NCI-H460 (cell line): ENCODE results near the gene ZDHHC13. TPM values are rescaled to one million over a fixed set of nuclear protein-coding genes. Genes with fewer than 3 reads are reported as not detected.

Experiments used
- DNase-seq: peaks from one replicate; pipeline ENCODE4 v3.0.0-alpha.2; 2016; ENCODE audit warnings: low read depth; ENCODE audit errors: extremely low read depth
- total RNA-seq: library from RNA; depleted of rRNA; stranded (reverse); fragments of >200 nt; shearing (Covaris generic); gene quantifications from 2 replicates; pipeline ENCODE4 v1.2.3, GENCODE V29; 2014; rRNA removed

ZDHHC13 gene
- total RNA-seq, 1 experiment from 2014 or later, result 13.7 TPM

DNA sequence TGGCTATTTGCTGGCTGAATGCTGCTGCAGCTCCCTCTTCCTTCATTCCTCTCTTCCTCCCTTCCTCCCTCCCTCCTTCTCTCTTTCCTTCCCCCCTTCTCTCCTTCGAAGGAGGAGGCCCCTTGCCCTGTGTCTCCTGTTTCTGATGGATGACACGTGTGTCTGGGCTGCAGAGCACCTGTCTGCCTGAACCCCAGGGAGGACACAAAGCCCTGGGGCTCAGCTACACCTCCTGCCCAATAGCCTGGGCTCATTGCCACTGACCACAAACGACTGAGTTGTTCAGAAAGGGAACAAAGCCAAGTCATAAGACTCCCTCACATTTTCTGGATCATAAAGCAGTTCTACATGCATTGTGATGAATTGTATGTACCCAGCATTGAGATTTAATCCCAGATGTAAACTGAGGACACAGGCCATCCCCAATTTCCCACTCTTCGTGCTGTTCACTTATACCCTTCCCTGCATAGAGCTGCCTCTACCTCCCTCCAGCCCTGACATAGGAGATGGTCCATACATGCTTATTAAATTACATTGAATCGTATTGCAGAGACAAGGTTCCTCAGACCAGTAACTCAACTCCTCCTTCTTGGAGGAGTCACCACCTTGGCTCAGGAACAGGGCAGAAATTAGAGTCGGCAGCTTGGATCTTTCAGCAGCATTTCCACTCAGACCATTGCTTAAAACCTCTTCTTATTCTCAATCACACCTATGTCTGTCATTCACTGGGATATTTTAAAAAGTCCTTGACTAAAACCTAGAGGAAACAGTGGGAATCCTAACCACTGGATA is 83.6 kb downstream of the ZDHHC13 start:
- no peak for DNase-seq

DNA sequence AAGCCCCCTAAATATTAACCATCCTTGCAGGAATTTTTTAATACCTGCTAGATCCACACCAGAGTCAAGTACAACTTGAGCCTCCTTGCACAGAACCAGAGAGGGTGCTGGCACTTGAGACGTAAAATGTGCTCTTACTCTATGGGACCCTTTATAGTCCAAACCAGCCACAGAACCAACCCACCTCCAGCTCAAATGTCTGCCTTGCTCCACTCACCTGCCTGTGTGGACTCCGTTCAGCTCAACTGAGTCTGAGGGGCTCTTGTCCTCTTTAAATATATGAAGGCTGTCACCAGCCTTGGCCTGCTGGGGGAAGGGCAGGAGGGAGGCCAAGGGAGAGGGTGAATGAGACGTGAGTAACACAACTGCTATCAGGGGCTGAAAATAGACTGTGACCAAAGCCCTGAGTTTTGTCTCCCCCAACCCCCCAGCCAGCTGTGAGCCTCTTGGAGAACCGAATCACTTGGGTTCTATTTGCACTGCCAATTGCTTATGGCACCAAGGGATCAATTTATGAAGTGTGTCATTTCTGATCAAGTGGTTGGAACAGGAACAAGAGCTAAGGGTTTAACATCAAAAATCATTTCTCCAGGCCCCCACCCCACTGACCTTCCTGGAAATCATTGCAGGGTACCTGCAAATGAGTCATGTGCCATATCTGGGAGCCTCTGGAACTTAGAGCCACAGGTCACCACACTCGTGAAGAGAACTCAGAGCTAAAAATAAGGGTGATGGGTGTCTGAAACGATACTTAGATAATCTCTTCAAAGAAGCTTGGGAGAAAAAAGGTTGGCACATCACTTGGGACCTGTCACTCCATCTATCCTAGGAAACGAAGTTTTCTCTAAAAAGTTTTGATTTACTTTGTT is 85.0 kb downstream of the ZDHHC13 start, which contains the start of gene CSRP3:
CSRP3 (minus strand) TSS at position 247 of the 869 bp plus-strand sequence. CDS start 9,535 bp downstream, outside the sequence.
- no peak for DNase-seq

- DNase-seq, result no peak
Observed at GRCh38 chr11:19204836-19205235, 87.9 kb downstream of the ZDHHC13 start.

- DNase-seq, result no peak
Observed at GRCh38 chr11:19208181-19208580, 91.2 kb downstream of the ZDHHC13 start.

DNA sequence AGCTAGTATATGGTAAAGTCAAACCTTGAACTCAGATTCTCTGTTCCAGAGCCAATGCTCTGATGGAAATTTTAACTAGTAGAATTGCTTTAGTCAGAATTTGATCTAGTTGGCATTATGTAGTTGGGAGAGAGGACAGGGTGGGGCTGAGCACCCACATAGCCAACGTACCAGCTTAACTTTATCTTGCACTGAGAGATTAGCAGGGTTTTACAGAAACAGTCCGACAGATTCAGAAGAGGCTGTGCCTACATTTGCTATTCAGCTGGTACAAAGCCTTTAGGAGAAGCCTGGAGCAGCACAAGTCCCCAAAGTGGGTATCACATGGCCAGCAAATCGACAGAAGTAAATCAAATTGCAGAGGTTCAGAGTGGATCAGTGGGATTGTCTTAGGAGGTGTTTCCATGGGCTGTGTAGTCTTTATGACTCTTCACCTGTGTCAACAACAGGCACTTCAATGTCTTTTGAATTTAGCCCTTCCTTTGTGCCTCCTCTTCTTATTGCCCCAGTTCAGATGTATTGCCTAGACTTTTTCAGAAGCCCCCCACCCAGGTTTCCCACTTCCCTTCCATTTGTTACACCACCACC is 92.1 kb downstream of the ZDHHC13 start:
- DNase-seq, result no peak

DNA sequence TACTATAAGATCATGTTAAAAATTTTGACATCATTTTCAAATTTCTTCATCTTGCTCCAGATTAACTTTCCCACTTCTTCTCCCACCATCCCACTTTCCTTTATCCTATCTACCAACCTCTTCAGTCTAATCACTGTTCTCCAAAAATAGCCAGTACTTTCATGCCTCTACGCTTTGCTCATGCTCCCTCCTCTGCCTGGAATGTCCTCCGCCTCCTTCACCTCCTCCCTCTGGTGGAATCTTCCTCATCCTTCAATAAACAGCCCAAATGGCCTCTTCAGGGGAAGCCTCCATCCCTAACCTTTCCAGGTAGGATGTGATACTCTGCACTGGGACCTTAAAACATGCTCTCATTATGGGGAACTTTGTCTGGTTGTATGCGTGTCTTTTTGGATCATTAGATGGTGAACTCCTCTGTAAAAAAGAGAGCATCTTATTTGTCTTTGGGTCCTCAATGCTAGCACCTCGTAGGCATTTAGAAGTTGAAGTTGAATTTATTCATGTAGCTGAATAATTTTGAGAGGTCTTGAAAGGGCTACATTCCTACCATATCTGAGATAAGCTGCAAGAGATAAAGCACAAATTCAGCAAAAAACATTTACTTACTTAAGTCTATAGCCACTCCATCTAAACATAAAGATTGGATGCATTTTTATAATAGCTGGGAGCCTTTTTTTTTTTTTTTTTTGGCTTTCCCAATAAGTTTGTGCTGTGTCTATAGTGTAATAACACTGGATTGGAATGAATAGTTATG is 92.8 kb downstream of the ZDHHC13 start:
- no peak for DNase-seq

DNA sequence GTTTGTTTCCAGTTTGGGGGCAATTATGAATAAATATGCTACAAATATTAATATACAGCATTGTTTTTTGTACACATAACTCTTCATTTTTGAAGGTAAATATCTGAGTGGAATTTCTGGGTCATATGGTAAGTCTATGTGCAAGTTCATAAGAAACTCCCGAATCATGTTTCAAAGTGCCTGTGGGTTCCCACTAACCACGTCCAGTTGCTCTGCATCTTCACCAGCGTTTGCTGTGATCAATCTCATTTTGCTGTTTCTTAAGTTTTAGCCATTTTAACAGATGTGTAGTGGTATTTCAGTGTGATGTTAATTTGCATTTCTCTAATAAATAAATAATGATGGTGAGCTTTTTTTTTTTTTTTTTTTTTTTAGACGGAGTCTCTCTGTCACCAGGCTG is 99.1 kb downstream of the ZDHHC13 start:
- no peak for DNase-seq

DNA sequence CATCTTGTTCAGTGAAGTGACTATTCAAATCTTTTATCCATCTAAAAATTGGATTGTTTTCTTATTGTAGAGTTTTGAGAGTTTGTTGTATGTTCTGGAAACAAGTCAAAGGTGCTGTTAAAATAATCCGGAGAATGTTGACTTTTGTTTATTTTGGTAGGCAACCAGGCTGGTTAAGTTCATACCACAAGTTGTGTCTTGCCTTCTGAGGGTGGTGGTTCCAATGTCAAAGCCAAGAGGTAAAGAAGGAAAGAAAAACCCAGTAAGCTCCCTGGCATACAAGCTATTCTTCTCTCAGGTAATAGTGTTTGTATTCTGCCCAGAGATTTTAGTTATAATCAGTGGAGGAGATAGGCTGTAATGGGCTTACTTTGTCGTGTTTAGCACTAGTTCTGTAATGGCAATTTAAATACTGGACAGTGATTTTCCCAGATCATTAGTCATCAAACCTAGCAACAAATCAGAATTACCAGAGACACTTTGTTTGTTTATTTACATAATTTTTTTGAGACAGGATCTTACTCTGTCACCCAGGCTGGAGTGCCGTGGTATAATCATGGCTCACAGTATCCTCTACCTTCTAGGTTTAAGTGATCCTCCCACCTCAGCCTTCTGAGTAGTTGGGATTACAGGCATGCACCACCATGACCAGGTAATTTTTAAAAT is 99.9 kb downstream of the ZDHHC13 start:
- DNase-seq, result no peak

GRCh38 chr11:19218216-19218615 is 101.2 kb downstream of the ZDHHC13 start:
- no peak for DNase-seq

GRCh38 chr11:19218786-19219460 is 102.0 kb downstream of the ZDHHC13 start:
- DNase-seq, result no peak

GRCh38 chr11:19220903-19221724 is 104.1 kb downstream of the ZDHHC13 start:
- no peak for DNase-seq

GRCh38 chr11:19225123-19225522 is 108.2 kb downstream of the ZDHHC13 start:
- DNase-seq, result no peak

DNA sequence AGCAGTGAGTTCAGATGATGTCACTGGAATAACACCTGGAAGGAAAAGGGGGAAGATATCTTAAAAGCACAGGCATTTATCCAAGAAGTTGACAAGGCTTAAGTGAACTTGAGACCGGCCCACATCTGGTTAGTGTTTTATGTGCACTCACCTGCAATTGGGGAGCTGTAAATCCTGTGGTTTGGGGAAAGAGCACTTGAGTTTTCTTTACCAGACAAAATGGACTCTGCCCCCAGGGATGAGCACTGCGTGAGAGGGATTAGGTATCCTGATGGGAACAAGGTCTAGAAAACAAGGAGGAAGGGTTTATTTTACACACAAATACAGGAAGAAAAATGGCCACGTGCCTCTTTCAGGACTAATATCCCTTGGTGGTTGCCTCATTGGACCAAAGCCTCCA is 108.6 kb downstream of the ZDHHC13 start:
- no peak for DNase-seq

Other genes with a start within 250 kb of the ZDHHC13 start
- gene MRGPRX1, start 177.8 kb upstream of the ZDHHC13 start, total RNA-seq, result not detected in 2 replicates
- gene MRGPRX2, start 56.5 kb upstream of the ZDHHC13 start, total RNA-seq, result not detected in 2 replicates
- gene CSRP3, start 84.8 kb downstream of the ZDHHC13 start, total RNA-seq, result not detected in 2 replicates
- 1.2 TPM in 2 replicates for gene E2F8, start 123.8 kb downstream of the ZDHHC13 start, total RNA-seq